Testis (tissue), 2 donors: Measurements from ENCODE around the gene FRS2.

Experiments
- CTCF ChIP-seq, 3 experiments: fragments of 450-650 bp in 2 of 3; fragments of 200-600 bp in 1 of 3; sonication (generic) in 1 of 3; IDR thresholded peaks; one replicate each; pipeline ENCODE4 v1.5.1; 2016 to 2019; ENCODE audit warnings: antibody characterized with exemption in 3 of 3, mild to moderate bottlenecking in 2 of 3, moderate library complexity in 1 of 3
- POLR2A ChIP-seq: fragments of 450-650 bp; IDR thresholded peaks from one replicate; pipeline ENCODE4 v1.6.1; 2017; ENCODE audit warnings: antibody characterized with exemption, mild to moderate bottlenecking, moderate library complexity

GRCh38 chr12:69575346-69575745 is 105.2 kb downstream of the FRS2 start:
- no peak for TF ChIP-seq CTCF (IDR thresholded peaks at IDR 0.05)
- no peak for TF ChIP-seq POLR2A
